Sigmoid colon (tissue), 7 donors: ENCODE measurements around the gene IRAG1. TPM values are rescaled to one million over a fixed set of nuclear protein-coding genes. Genes with fewer than 3 reads are reported as not detected.
A peak's percentile ranks its signal among the peaks of the same experiment; 100 is the strongest.

Experiments used
- DNase-seq: peaks from one replicate; pipeline ENCODE4 v3.0.0-alpha.2; 2019
- H3K27ac ChIP-seq, 4 donors: fragments of 200-600 bp; sonication (generic); one replicate each; pipeline ENCODE4 v1.5.1; 2016 to 2019; ENCODE audit warnings: mild to moderate bottlenecking in 1 of 4
- H3K27me3 ChIP-seq, 3 donors: fragments of 200-600 bp; sonication (generic); one replicate each; pipeline ENCODE4 v1.5.1; 2019; ENCODE audit warnings: mild to moderate bottlenecking in 1 of 3
- H3K36me3 ChIP-seq, 4 donors: fragments of 200-600 bp; sonication (generic); one replicate each; pipeline ENCODE4 v1.5.1; 2016 to 2019
- H3K4me1 ChIP-seq, 4 donors: fragments of 200-600 bp; sonication (generic); one replicate each; pipeline ENCODE4 v1.5.1; 2017 to 2019
- H3K4me3 ChIP-seq, 4 donors: fragments of 200-600 bp; sonication (generic); one replicate each; pipeline ENCODE4 v1.5.1; 2017 to 2019; ENCODE audit warnings: mild to moderate bottlenecking in 2 of 4, moderate library complexity in 1 of 4
- H3K9me3 ChIP-seq, 4 donors: fragments of 200-600 bp in 3 of 4; sonication (generic) in 3 of 4; one replicate each; pipeline versions ENCODE4 v1.5.1 to v1.6.1; 2013 to 2019
- EP300 ChIP-seq, 4 donors: sonication (generic); formaldehyde crosslinking; IDR thresholded peaks; one replicate each; pipeline ENCODE4 v1.6.1; 2017; ENCODE audit warnings: antibody characterized with exemption in 4 of 4
- POLR2A ChIP-seq, 2 donors: fragments of 450-650 bp; IDR thresholded peaks; one replicate each; pipeline ENCODE4 v1.6.1; 2016; ENCODE audit warnings: antibody characterized with exemption in 2 of 2, mild to moderate bottlenecking in 2 of 2, moderate library complexity in 2 of 2
- POLR2AphosphoS5 ChIP-seq, 4 donors: sonication (generic); formaldehyde crosslinking; IDR thresholded peaks; one replicate each; pipeline ENCODE4 v1.6.1; 2017; ENCODE audit warnings: antibody characterized with exemption in 4 of 4
- WGBS, 2 donors: extraction: QIAGEN DNeasy Blood & Tissue Kit; methylation state at CpG; one replicate each; pipeline ENCODE4 v1.1.7; 2013; 5-methylcytosine and 5-hydroxymethylcytosine counted together
- intact Hi-C: fragments of 100-400 bp; cut with DNase I; formaldehyde crosslinking; loops from one replicate; pipeline ENCODE4 v1.15.1; 2023
- polyA plus RNA-seq, 3 donors: library from polyadenylated mRNA; stranded (reverse); fragments of 200-250 nt; gene quantifications; one replicate each; pipeline ENCODE4 v1.2.3, GENCODE V29; 2013
- total RNA-seq, 4 donors: library from RNA; depleted of rRNA; stranded (reverse); fragments of >200 nt; gene quantifications; one replicate each; pipeline ENCODE4 v1.1.0, GENCODE V29; 2016
- TF ChIP-seq, protein P1 (sequence below), 4 experiments: fragments of 450-650 bp in 3 of 4; fragments of 200-600 bp in 1 of 4; IDR thresholded peaks; one replicate each; pipeline ENCODE4 v1.5.1; 2016 to 2019; ENCODE audit warnings: antibody characterized with exemption in 4 of 4, mild to moderate bottlenecking in 3 of 4, moderate library complexity in 2 of 4
- donor health status: healthy with polysubstance abuse.
- donor health status: Bipolar disorder and iron deficiency.
- donor health status: healthy.

IRAG1 gene
- total and polyA plus RNA-seq, 7 donors, result 1.8 to 153 (median 96.1) TPM

DNA sequence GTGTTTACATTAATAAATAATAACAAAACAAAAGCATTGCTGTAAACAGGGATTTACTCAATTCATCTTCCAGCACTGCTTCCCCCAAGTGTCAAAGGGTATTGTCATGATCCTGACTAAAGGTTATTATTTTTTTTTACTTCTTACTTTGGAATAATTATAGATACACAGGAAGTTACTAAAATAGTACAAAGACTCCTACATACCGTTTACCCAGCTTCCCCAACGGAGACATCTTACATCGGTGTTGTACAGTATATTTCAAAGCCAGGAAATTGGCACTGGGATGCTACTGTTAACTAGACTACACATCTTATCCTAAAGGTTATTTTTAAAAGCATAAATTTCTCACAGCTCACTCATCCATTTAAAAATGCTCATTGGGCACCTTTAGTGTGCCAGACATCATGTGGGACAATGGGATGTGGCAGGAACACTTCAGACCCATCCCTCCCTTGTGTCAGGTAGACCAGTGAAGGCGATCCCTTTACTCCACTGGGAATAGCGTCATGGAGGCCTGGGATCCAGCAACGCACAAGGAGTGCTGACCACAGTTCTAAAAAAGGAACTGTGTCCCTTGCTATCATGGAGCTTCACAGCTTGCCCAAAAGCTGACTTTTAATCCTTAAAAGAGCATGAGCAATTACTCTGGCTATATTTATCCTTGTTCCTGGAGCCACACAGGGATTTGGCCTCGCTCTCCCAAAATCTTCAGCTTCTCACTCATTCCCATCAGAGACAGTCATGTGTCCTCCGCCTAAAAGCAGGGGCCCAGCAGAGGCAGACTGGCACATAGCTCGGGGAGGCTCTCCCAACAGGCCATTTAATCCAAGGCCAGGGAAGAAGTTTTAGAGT, 3.1 kb upstream of the IRAG1 start:
- 71 to 83% methylated on average over 9 of the region's 9 CpGs for WGBS, 2 donors
- Histone ChIP-seq H3K36me3 (no peaks in the 10 kb centered on the region), H3K27ac (peak overlapping the region in 3 of 4 donors; percentile 23 to 95 (median 35)), H3K27me3 (no peaks in the 10 kb centered on the region), H3K4me1 (peaks cover 0 to 35% (median 14%) of the 10 kb centered on the region in 4 donors), H3K4me3 (no peak overlapping the region), H3K9me3 (no peaks in the 10 kb centered on the region)
- TF ChIP-seq EP300 (IDR thresholded peaks at IDR 0.05) (no peak), POLR2A (IDR thresholded peaks at IDR 0.05) (no peak), POLR2AphosphoS5 (IDR thresholded peaks at IDR 0.05) (no peak)
- TF ChIP-seq, protein P1, sequence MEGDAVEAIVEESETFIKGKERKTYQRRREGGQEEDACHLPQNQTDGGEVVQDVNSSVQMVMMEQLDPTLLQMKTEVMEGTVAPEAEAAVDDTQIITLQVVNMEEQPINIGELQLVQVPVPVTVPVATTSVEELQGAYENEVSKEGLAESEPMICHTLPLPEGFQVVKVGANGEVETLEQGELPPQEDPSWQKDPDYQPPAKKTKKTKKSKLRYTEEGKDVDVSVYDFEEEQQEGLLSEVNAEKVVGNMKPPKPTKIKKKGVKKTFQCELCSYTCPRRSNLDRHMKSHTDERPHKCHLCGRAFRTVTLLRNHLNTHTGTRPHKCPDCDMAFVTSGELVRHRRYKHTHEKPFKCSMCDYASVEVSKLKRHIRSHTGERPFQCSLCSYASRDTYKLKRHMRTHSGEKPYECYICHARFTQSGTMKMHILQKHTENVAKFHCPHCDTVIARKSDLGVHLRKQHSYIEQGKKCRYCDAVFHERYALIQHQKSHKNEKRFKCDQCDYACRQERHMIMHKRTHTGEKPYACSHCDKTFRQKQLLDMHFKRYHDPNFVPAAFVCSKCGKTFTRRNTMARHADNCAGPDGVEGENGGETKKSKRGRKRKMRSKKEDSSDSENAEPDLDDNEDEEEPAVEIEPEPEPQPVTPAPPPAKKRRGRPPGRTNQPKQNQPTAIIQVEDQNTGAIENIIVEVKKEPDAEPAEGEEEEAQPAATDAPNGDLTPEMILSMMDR (IDR thresholded peaks at IDR 0.05), result no peak
- no peak for DNase-seq
- intact Hi-C loops, result no loop called here

DNA sequence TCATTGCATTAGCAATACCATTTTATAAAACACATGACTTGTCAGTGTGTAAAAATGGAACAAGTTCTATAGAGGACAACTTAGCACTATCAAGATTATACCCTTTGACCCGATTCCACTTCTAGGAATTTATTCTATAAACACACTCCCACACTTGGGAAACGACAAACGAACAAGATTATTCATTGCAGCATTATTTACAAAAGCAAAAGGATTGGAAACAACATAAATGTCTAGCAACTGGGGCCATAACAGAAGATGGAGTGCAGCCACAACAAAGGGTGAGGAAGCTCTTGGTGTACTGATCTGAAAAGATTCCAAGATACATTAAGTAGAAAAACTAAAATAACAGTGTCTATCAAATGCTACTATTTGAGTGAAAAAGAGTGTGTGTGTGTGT, 2.3 kb upstream of the IRAG1 start:
- Histone ChIP-seq H3K4me3 (no peak overlapping the region), H3K4me1 (peaks cover 0 to 42% (median 18%) of the 10 kb centered on the region in 4 donors), H3K27me3 (no peaks in the 10 kb centered on the region), H3K9me3 (no peaks in the 10 kb centered on the region), H3K27ac (peak overlapping the region in 2 of 4 donors; percentile 95 to 96), H3K36me3 (no peaks in the 10 kb centered on the region)
- no peak for DNase-seq
- WGBS, 2 donors, result 14 to 37% methylated on average over 3 of the region's 3 CpGs
- intact Hi-C loops, result no loop called here
- TF ChIP-seq EP300 (IDR thresholded peaks at IDR 0.05), result no peak
- TF ChIP-seq POLR2A (IDR thresholded peaks at IDR 0.05), result no peak
- no peak for TF ChIP-seq POLR2AphosphoS5 (IDR thresholded peaks at IDR 0.05)
- TF ChIP-seq, protein P1 (IDR thresholded peaks at IDR 0.05), result no peak

DNA sequence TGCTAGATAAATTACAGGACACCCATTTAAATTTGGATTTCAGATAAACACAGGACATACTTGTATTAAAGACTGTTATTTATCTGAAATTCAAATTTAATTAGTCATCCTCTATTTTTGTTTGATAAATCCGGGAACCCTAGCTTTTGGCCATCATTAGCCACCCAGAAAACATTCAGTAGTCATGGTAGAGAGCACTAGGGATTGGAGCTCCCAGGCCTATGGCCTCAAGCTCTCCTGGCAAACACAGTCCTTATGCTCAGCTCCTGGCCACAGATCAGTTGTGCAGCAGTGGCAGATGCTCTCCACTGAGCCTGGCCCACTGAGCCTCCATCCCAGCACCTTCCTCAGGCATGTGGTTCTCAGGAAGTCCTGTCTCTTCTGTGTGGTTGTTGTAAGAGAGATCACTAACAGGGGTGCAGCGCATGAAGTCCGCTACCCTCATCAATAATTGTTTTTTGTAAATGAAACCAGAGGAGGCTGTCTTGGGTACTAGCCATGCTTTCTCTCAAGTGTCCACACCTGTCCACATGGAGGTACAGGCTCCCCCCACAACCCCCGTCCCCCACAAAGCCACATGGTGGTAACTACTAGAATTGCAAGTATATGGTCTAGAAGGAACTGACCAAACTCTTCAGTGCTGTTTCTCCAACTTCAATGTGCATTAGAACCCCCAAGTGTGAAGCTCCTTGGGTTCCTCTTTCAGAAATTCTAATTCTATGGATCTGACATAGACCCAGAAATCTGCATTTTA, 1.1 kb upstream of the IRAG1 start:
- 81 to 84% methylated on average over 4 of the region's 4 CpGs for WGBS, 2 donors
- H3K27me3 ChIP-seq, result no peaks in the 10 kb centered on the region
- peaks cover 0 to 54% (median 27%) of the 10 kb centered on the region in 4 donors for H3K4me1 ChIP-seq
- H3K27ac ChIP-seq, result peak overlapping the region; percentile 81 to 96 (median 95)
- H3K9me3 ChIP-seq, result no peaks in the 10 kb centered on the region
- TF ChIP-seq, protein P1 (IDR thresholded peaks at IDR 0.05), result no peak
- TF ChIP-seq EP300 (IDR thresholded peaks at IDR 0.05) (no peak), POLR2A (IDR thresholded peaks at IDR 0.05) (no peak), POLR2AphosphoS5 (IDR thresholded peaks at IDR 0.05) (no peak)
- intact Hi-C loops, result no loop called here
- peak overlapping the region in 1 of 4 donors; percentile 62 for H3K4me3 ChIP-seq
- DNase-seq, result no peak
- H3K36me3 ChIP-seq, result no peaks in the 10 kb centered on the region

DNA sequence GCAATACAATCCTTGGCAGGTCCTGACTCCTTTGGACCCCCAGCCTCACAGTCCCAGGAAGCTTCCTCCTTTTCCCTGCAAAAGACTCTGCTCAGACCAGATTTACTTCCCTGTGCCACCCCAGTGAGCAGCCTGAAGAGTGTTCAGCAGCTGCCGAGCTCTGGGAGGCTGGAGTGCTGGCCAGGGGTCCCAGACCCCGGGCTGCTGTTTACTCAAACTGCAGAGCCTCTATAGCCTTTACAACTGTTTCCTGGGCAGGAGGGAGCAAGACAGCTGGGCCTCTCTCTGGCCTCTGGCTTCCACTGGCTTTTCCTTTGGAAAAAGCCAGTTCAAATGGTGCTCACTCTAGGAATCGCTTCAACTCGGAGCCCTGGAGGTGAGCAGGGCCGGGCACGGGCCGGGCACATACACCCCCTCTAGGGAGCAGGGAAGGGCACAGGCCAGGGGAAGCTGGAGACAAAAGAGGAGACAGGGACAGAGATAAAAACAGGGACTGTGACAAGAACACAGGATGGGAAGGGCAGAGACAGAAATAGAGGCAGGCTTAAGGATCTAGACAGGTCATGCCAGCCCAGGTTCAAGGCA, 932 bp downstream of the IRAG1 start:
- TF ChIP-seq POLR2A (IDR thresholded peaks at IDR 0.05) (no peak), POLR2AphosphoS5 (IDR thresholded peaks at IDR 0.05) (no peak), EP300 (IDR thresholded peaks at IDR 0.05) (no peak)
- TF ChIP-seq, protein P1 (IDR thresholded peaks at IDR 0.05), result no peak
- H3K27me3 ChIP-seq, result no peaks in the 10 kb centered on the region
- H3K27ac ChIP-seq, result peak overlapping the region; percentile 81 to 96 (median 95)
- peaks cover 0 to 12% (median 0%) of the 10 kb centered on the region in 4 donors for H3K36me3 ChIP-seq
- no peaks in the 10 kb centered on the region for H3K9me3 ChIP-seq
- DNase-seq, result no peak
- WGBS, 2 donors, result 59 to 63% methylated on average over 7 of the region's 7 CpGs
- peaks cover 0 to 74% (median 45%) of the 10 kb centered on the region in 4 donors for H3K4me1 ChIP-seq
- H3K4me3 ChIP-seq, result peak overlapping the region; percentile 60 to 70 (median 62)
- intact Hi-C loops, result loop anchor here (2.0 kb wide), 1 partner anchor 42 kb away; no protein-coding TSS in a partner anchor
